ENCODE measurements around the gene BCAR3.

Gene BCAR3

GRCh38 chr1:93532780-93533378 is 148.8 kb downstream of the BCAR3 start:
- no peak for DNase-seq

GRCh38 chr1:93531193-93531592 is 150.4 kb downstream of the BCAR3 start:
- DNase-seq: no peak

DNA sequence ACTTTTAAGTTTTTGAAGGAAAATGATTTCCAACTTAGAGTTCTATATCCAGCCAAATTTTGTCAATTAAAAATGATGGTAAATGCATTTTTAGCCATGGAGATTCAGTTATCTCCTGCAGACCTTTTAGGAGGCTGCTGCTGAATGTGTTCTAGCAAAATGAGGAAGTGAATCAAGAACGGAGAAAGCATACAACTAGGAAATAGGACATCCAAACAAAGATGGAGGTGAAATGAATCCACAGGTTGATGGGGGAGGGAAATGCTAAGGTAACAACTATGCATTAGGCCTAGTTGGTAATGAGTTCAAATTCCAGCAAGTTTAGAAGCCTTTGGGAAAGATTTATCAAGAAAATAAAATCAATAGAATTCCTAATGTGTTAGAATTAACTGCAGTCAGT is 153.2 kb downstream of the BCAR3 start:
- no peak for DNase-seq

GRCh38 chr1:93526431-93526830 is 155.2 kb downstream of the BCAR3 start:
- no peak for DNase-seq

DNA sequence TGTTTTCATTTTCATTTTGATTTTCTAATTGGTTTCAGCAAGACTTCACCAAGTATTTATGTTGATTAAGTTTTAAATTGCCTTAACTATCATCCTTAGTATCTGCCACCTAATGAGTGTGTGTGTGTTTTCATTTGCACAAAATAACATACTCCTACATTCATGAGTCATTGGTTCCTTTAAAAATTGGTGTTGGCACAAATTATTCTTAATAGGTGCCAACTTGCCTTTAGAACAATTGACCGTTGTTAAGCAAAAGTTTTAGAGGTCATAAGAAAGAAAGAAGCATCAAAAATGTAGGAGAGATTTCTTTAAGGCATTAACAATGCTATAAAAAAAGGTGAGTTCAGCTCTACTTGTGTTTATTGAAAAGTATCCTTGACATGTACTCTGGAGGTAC is 156.2 kb downstream of the BCAR3 start:
- no peak for DNase-seq

- no peak for DNase-seq
Measured at GRCh38 chr1:93522721-93523120, 158.9 kb downstream of the BCAR3 start.

DNA sequence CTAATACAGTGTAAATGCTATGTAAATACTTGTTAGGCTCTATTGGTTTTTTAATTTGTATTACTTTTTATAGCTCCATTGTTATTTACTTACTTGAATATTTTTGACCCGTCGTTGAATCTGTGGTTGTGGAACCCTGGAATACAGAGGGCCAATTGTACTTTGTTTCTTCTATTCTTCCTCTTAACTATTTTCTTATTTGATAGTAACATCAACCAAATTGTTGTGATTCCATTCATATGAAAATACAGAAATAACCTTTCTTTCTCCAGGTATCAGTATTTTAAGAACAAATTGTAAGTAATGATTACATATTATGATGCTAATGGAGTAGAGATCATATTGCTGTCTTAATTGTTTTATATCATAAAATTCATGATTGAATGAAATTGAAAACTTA is 160.0 kb downstream of the BCAR3 start:
- DNase-seq: no peak

- DNase-seq: no peak
Measured at GRCh38 chr1:93519199-93519829, 162.3 kb downstream of the BCAR3 start.

- DNase-seq: no peak
Measured at GRCh38 chr1:93518516-93518915, 163.1 kb downstream of the BCAR3 start.

DNA sequence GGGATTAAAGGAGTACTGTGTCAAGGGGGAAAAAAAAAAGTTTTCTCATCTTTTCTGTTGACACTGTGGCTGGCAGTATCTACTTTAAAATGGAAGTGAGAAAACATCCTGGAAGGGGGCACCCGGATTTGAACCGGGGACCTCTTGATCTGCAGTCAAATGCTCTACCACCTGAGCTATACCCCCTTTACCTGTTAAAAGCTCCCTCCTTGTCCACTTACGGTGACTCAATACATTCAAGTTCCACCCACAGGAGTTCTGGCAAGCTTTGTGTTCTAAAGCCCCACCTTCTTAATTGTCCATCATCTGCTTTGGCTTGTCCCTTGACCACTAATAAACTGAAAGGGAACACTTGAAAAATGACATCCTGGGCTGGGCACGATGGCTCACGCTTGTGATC is 165.5 kb downstream of the BCAR3 start:
- DNase-seq: no peak

All from NCI-H2171 (cell line).